ENCODE measurements around the gene AKR1B1.

DNA sequence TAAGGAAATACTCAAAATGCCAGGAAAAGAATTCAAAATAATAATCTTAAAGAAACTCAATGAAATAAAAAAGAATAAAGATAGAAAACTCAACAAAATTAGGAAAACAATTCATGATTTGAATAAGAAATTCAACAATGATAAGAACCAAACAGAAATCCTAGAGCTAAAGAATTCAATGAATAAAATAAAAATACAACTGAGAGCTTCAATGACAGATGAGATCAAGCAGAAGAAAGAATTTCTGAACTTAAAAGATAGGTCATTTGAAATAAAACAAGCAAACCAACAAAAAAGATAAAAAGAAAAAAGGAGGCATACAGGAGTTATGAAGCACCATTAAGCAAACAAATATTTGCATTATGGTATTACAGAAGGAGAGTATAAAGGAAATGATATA, 5.6 kb upstream of the AKR1B1 start:
- TF ChIP-seq CTCF (IDR thresholded peaks at IDR 0.05 in 4 of 5, conservative IDR thresholded peaks at IDR 0.05 in 1 of 5) (no peak), POLR2A (IDR thresholded peaks at IDR 0.05) (no peak)

All from gastrocnemius medialis (tissue), 4 donors.